H9 (cell line): Measurements from ENCODE around the gene MYO18B. TPM values are rescaled to one million over a fixed set of nuclear protein-coding genes. Genes with fewer than 3 reads are reported as not detected.

Experiments
- DNase-seq: peaks from one replicate; pipeline ENCODE4 v3.0.0-alpha.2; 2017
- H2AFZ ChIP-seq: one replicate; pipeline ENCODE4 v1.6.1; 2013; ENCODE audit warnings: mild to moderate bottlenecking, low read length, control low read depth, moderate library complexity
- H2AK5ac ChIP-seq: 2 replicates; pipeline ENCODE4 v1.6.1; 2013; ENCODE audit warnings: low read length, control low read depth, mixed read lengths; ENCODE audit not compliant: insufficient read length
- H2BK120ac ChIP-seq: one replicate; pipeline ENCODE4 v1.6.1; 2013; ENCODE audit warnings: low read depth, mild to moderate bottlenecking, low read length, control low read depth, inconsistent platforms; ENCODE audit not compliant: poor library complexity, severe bottlenecking
- H2BK12ac ChIP-seq: 2 replicates; pipeline ENCODE4 v1.6.1; 2013; ENCODE audit warnings: low read length, control low read depth, mixed read lengths, low read depth; ENCODE audit not compliant: insufficient read length
- H2BK15ac ChIP-seq: 2 replicates; pipeline ENCODE4 v1.6.1; 2013; ENCODE audit warnings: low read depth, low read length, control low read depth
- H2BK20ac ChIP-seq: one replicate; pipeline ENCODE4 v1.6.1; 2013; ENCODE audit warnings: low read depth, mild to moderate bottlenecking, low read length, control low read depth, inconsistent platforms; ENCODE audit not compliant: poor library complexity, severe bottlenecking
- H2BK5ac ChIP-seq: 2 replicates; pipeline ENCODE4 v1.6.1; 2013; ENCODE audit warnings: low read length, control low read depth, mixed read lengths; ENCODE audit not compliant: insufficient read length
- H3K14ac ChIP-seq: 2 replicates; pipeline ENCODE4 v1.6.1; 2013; ENCODE audit warnings: low read length, control low read depth; ENCODE audit not compliant: insufficient read depth
- H3K18ac ChIP-seq: 2 replicates; pipeline ENCODE4 v1.6.1; 2013; ENCODE audit warnings: low read depth, mild to moderate bottlenecking, mixed read lengths, low read length, control low read depth; ENCODE audit not compliant: insufficient read length
- H3K23ac ChIP-seq: 2 replicates; pipeline ENCODE4 v1.6.1; 2013; ENCODE audit warnings: low read length, control low read depth, mixed read lengths, low read depth; ENCODE audit not compliant: insufficient read length
- H3K23me2 ChIP-seq: 2 replicates; pipeline ENCODE4 v1.6.1; 2013; ENCODE audit warnings: low read depth, mild to moderate bottlenecking, mixed read lengths, low read length, control low read depth; ENCODE audit not compliant: insufficient read length, poor library complexity, severe bottlenecking
- H3K27ac ChIP-seq: 2 replicates; pipeline ENCODE4 v1.5.1; 2013; ENCODE audit warnings: low read length, control low read depth, mixed read lengths, low read depth; ENCODE audit not compliant: insufficient read length
- H3K27me3 ChIP-seq: 2 replicates; pipeline ENCODE4 v1.6.1; 2013; ENCODE audit warnings: low read length, control low read depth, inconsistent platforms; ENCODE audit not compliant: insufficient read depth
- H3K4ac ChIP-seq: 2 replicates; pipeline ENCODE4 v1.6.1; 2013; ENCODE audit warnings: low read depth, mild to moderate bottlenecking, control low read depth, inconsistent platforms, low read length, moderate library complexity
- H3K4me1 ChIP-seq: 2 replicates; pipeline ENCODE4 v1.6.1; 2013; ENCODE audit warnings: low read length, control low read depth, inconsistent platforms; ENCODE audit not compliant: insufficient read depth
- H3K4me2 ChIP-seq: 2 replicates; pipeline ENCODE4 v1.6.1; 2013; ENCODE audit warnings: low read length, control low read depth, mixed read lengths; ENCODE audit not compliant: insufficient read length, insufficient read depth
- H3K56ac ChIP-seq: 2 replicates; pipeline ENCODE4 v1.6.1; 2013; ENCODE audit warnings: low read depth, mild to moderate bottlenecking, mixed read lengths, low read length, control low read depth; ENCODE audit not compliant: insufficient read length
- H3K79me1 ChIP-seq: 2 replicates; pipeline ENCODE4 v1.6.1; 2013; ENCODE audit warnings: low read depth, mild to moderate bottlenecking, moderate library complexity, low read length, control low read depth, inconsistent platforms; ENCODE audit not compliant: insufficient read depth, poor library complexity, severe bottlenecking
- H3K79me2 ChIP-seq: 2 replicates; pipeline ENCODE4 v1.6.1; 2013; ENCODE audit warnings: low read length, control low read depth, inconsistent platforms; ENCODE audit not compliant: insufficient read depth
- H3K9ac ChIP-seq: 2 replicates; pipeline ENCODE4 v1.6.1; 2013; ENCODE audit warnings: low read length, control low read depth, mixed read lengths; ENCODE audit not compliant: insufficient read length; ENCODE audit errors: extremely low read depth
- H3K9me3 ChIP-seq: one replicate; pipeline ENCODE4 v1.6.1; 2013; ENCODE audit warnings: low read depth, low read length, inconsistent platforms; ENCODE audit not compliant: control insufficient read depth
- H3T11ph ChIP-seq: one replicate; pipeline ENCODE4 v1.6.1; 2013; ENCODE audit warnings: mild to moderate bottlenecking, low read length, control low read depth, inconsistent platforms
- H4K20me1 ChIP-seq: one replicate; pipeline ENCODE4 v1.6.1; 2013; ENCODE audit not compliant: control insufficient read depth, insufficient read length, insufficient read depth
- H4K5ac ChIP-seq: 2 replicates; pipeline ENCODE4 v1.6.1; 2013; ENCODE audit warnings: low read depth, mild to moderate bottlenecking, mixed read lengths, low read length, control low read depth; ENCODE audit not compliant: insufficient read length
- H4K8ac ChIP-seq: replicated peaks from 2 replicates; pipeline ENCODE4 v1.6.1; 2013; ENCODE audit warnings: low read length, control low read depth, mixed read lengths, low read depth; ENCODE audit not compliant: insufficient read length
- H4K91ac ChIP-seq: 2 replicates; pipeline ENCODE4 v1.6.1; 2013; ENCODE audit warnings: low read depth, mild to moderate bottlenecking, moderate library complexity, mixed read lengths, low read length, control low read depth; ENCODE audit not compliant: insufficient read length
- H3K27ac Mint-ChIP-seq, 3 experiments: 2 replicates in 2 of 3; 3 replicates in 1 of 3; pipeline ENCODE4 v1.8.0; 2020 to 2021; ENCODE audit warnings: mixed read lengths in 3 of 3, mild to moderate bottlenecking in 1 of 3, moderate library complexity in 1 of 3
- H3K27me3 Mint-ChIP-seq: 2 replicates; pipeline ENCODE4 v1.8.0; 2021; ENCODE audit warnings: low read depth, mild to moderate bottlenecking, moderate library complexity, mixed read lengths
- H3K36me3 Mint-ChIP-seq, 3 experiments: 2 replicates in 2 of 3; 3 replicates in 1 of 3; pipeline ENCODE4 v1.8.0; 2020 to 2021; ENCODE audit warnings: low read depth in 3 of 3, mixed read lengths in 3 of 3; ENCODE audit not compliant: insufficient read depth in 1 of 3
- H3K4me1 Mint-ChIP-seq, 2 experiments: 2 replicates each; pipeline ENCODE4 v1.8.0; 2020; ENCODE audit warnings: mixed read lengths in 2 of 2
- H3K4me3 Mint-ChIP-seq, 2 experiments: 2 replicates in 1 of 2; 3 replicates in 1 of 2; pipeline ENCODE4 v1.8.0; 2020 to 2021; ENCODE audit warnings: mild to moderate bottlenecking in 2 of 2, mixed read lengths in 2 of 2, moderate library complexity in 1 of 2
- H3K9me3 Mint-ChIP-seq, 2 experiments: 2 replicates in 1 of 2; 3 replicates in 1 of 2; pipeline ENCODE4 v1.8.0; 2020; ENCODE audit warnings: mild to moderate bottlenecking in 2 of 2, mixed read lengths in 2 of 2, moderate library complexity in 1 of 2
- CTCF ChIP-seq: fragments of 200-600 bp; sonication (generic); conservative IDR thresholded peaks from 3 replicates; pipeline ENCODE4 v1.8.0; 2021; ENCODE audit warnings: antibody characterized with exemption, mild to moderate bottlenecking
- WGBS: extraction: QIAGEN DNeasy Blood & Tissue Kit; methylation state at CpG from one replicate; pipeline ENCODE4 v1.1.7; 2013; ENCODE audit warnings: missing lambda C conversion rate, low lambda C conversion rate, mixed read lengths; ENCODE audit not compliant: insufficient read length; ENCODE audit errors: extremely low coverage; 5-methylcytosine and 5-hydroxymethylcytosine counted together
- total RNA-seq: library from RNA; stranded (reverse); gene quantifications from 2 replicates; pipeline ENCODE4 v1.2.1, GENCODE V29; 2021

The MYO18B gene
- total RNA-seq, 1 experiment from 2014 or later: 0.46 TPM

- no peak overlapping the region for H3K27ac Mint-ChIP-seq
- Histone ChIP-seq H2AFZ (no peak overlapping the region), H3K56ac (no peak overlapping the region), H3K18ac (no peak overlapping the region), H3K27me3 (no peaks in the 10 kb centered on the region), H4K91ac (no peak overlapping the region), H2BK20ac (no peak overlapping the region), H3K23ac (no peak overlapping the region), H2AK5ac (no peak overlapping the region), H3K4me2 (no peak overlapping the region), H4K20me1 (no peaks in the 10 kb centered on the region), H2BK12ac (no peak overlapping the region), H2BK120ac (no peak overlapping the region), H3K14ac (no peak overlapping the region), H3K9me3 (peaks cover 6% of the 10 kb centered on the region), H3K23me2 (no peaks in the 10 kb centered on the region), H4K8ac (no peak overlapping the region), H4K5ac (no peak overlapping the region), H2BK5ac (no peak overlapping the region), H3K4me1 (no peaks in the 10 kb centered on the region), H3K79me1 (no peaks in the 10 kb centered on the region), H3T11ph (no peak overlapping the region), H3K4ac (no peak overlapping the region), H3K9ac (no peak overlapping the region), H3K27ac (no peak overlapping the region), H3K79me2 (no peaks in the 10 kb centered on the region), H2BK15ac (no peak overlapping the region)
- H3K4me1 Mint-ChIP-seq: peaks cover 0 to 4% of the 10 kb centered on the region in 2 experiments; a peak in 1 of 4 replicates
- TF ChIP-seq CTCF: no peak
- WGBS: no CpG with 5 or more reads among the region's 6 CpGs
- H3K36me3 Mint-ChIP-seq: peaks cover 4 to 11% (median 7%) of the 10 kb centered on the region in 3 experiments; a peak in 5 of 7 replicates
- H3K27me3 Mint-ChIP-seq: peaks cover 35% of the 10 kb centered on the region
- no peak for DNase-seq
- H3K9me3 Mint-ChIP-seq: peaks cover 21 to 23% of the 10 kb centered on the region in 2 experiments
- H3K4me3 Mint-ChIP-seq: no peak overlapping the region
Measured at GRCh38 chr22:25822344-25822743, 80.4 kb downstream of the MYO18B start.
